AG08396 (cell line): ENCODE data around the gene C18orf63.
"Not testable (repeated sequence)": the region's sequence is repeated elsewhere in the genome, so short reads cannot be mapped to it uniquely, and the experiment has no call there.

Experiments used
- DNase-seq: peaks from one replicate; pipeline ENCODE4 v3.0.0; 2012; ENCODE audit warnings: low spot score, mixed read lengths

Gene C18orf63

GRCh38 chr18:74286106-74286855 lies 29.4 kb upstream of the C18orf63 start:
- DNase-seq = peak; percentile 16

GRCh38 chr18:74286856-74287255 lies 28.8 kb upstream of the C18orf63 start:
- DNase-seq = no peak

DNA sequence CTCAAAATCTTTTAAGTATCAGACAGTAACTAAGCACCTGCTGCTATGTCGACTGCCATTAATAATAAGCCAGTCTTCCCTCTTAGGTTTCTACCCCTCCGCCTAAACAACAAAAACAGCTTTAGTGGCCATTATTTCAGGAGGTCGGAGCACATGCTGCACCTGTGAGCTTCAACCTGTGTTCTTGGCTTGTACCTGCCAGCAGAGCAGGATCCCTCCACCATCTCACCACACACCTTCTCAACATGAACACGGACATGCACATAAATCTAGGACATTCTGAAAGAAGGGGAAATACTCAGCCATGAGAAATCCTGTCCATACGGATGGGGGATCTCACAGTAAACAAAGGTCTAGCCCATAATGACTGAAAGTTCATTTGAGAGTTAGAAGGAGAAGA lies 27.6 kb upstream of the C18orf63 start:
- DNase-seq = no peak

DNA sequence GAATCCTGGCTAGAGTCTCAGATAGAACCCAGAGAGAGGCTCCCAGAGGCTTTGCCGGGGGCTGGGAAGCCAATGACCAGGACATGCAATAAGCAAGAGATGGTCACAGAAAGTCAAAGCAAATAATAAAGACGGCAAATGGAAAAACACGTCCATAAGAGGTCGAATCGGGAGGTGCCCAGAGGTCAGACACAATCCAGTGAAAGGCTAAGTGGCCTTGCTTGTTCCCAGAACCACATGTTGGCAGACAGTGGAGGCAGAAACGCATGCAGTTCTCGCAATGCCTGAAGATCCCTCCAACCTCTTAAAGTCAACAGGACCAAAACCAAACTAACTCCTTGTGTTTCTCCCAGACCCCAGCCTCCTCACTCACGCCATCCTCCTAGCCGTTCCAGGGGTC lies 26.9 kb upstream of the C18orf63 start:
- DNase-seq = peak; percentile 6

DNA sequence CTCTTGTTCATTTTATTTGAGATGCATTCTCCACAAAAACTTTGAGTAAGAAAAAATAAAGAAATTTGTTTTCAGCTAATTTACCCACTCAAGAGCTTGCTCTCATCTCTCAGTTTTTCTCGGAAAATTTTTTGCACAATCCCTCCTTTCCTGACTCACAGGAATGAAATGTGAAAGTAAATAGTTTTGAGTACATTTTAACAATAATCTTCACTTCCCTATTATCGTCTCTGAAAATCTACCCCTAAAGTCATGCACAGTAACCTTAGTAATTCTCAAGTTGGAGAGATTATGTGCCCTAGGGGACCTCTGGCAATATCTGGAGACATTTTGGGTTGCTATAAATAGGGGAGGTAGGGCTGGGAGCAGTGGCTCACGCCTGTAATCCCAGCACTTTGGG lies 26.5 kb upstream of the C18orf63 start:
- DNase-seq = peak; percentile 17

DNA sequence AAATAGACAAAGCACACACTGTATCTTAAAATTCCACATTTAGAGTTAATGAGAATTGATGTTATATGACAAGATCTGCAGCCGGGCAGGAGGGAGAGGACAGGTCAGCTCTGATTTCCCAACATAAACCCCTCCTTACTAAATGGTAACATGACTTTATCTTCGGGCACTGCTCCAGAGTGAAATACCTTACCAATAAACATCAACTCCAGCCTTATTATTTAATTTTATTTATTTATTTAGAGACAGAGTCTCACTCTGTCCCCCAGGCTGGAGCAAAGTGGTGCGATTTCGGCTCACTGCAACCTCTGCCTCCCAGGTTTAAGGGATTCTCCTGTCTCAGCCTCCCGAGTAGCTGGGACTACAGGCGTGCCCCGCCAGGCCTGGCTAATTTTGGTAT lies 25.6 kb upstream of the C18orf63 start:
- DNase-seq = no peak

- DNase-seq = no peak
Observed at GRCh38 chr18:74290794-74291471, 24.7 kb upstream of the C18orf63 start.

DNA sequence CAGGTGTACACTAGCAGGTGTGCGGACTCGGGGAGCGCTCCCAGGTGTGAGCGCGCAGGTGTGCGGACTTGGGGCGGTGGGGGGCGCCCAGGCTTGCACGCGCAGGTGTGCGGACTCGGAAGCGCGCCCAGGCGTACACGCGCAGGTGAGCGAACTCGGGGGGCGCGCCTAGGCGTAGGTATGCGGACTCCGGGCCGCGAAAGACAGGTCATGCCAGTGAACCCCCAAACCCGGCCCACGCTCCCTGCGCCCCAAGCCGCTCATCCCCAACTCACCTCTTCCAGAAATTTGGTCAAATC lies 24.2 kb upstream of the C18orf63 start:
- DNase-seq = no peak

DNA sequence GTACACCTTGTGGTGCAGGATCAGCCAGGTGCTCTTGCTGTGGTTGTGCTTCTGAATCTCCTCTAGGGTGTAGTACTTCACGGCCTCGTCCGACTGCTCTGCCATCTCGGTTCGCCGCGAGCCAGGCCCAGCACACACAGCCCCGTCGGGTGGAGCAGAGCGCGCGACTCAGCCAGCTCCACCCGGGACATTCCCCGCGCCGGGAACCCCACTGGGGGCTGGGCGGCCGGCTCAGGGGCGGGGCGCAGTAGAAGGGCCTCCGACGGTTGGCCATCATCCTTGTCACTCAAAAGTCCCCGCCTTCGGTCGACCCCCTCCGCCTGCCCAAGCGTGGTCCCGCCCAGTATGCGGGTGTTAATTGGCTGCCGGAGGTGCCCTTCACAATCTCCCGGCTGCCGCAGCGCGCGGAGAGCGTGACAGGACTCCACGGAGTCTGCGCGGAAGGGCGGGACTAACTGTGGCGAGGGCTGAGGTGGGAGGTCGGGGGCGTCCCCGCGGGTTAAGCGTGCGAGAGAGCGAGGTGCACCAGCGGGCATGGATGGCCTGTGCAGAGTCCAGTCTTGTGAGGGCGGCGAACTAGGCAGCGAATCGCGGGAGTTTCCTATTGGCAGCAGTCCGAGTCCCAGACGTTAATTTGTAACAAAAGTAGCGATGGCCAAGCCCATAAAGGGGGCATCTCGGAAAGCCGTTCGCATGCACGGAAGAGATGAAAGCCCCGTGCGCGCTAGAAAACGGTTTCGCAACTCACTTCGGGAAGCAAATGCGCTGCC lies 23.7 kb upstream of the C18orf63 start, which contains the start of gene CYB5A:
TSS of gene CYB5A (minus strand) at position 193 of the 770 bp plus-strand sequence. CDS start at position 105, 88 bp downstream.
- peak; percentile 100 for DNase-seq

DNA sequence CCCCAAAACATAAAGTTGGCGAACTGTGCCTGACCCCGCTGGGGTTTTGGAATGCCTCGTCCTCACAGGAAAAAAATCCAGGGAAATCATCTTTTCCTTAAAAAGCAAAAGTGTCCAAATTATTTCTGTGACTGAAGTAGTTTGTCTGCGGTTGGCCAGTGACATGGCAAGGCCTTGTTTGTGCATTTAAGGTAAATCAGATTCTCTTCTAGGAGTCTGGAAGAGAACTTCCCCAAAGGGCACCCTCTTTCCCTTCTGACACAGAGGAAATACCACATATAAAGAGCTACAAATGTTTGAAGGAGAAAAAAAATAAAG lies 23.1 kb upstream of the C18orf63 start:
- DNase-seq = no peak

- not testable (repeated sequence) for DNase-seq
Observed at GRCh38 chr18:74292982-74293381, 22.7 kb upstream of the C18orf63 start.

- DNase-seq = no peak
Observed at GRCh38 chr18:74294526-74294925, 21.1 kb upstream of the C18orf63 start.

DNA sequence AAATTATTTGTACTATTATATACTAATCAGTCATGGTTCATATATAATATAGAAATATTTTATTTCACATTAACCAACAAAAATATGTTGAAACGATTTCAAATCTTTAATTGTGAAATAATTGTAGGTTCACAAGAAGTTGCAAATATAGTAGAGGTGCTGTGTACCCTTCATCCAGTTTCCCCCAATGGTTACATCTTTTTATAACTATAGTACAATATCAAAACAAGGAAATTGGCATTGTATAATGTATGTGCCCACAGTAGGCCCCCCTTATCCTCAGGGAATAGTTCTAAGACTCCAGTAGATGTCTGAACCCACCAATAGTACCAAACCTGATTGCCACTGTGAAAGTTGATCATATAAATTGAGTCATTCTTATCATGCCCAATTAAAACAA lies 16.5 kb upstream of the C18orf63 start:
- no peak for DNase-seq

DNA sequence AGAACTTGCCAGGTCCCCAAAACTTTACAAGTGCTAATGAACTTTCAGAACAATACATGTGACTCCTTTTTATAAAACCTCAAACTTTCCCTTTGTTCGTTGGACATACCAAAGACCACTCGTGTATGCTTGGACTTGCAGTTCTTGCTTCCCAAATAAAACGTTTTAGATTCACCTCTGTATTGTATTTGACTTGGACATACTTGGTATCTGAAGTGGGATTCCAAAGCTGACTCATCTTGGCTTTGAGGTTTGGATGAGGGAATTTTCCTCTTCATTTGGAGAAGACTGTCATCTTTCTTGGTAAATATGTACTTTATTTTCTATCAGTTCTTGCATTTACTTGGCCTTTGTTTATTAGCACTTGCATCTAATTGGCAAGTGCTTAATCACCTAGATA lies 15.9 kb upstream of the C18orf63 start:
- DNase-seq = no peak

GRCh38 chr18:74303306-74303705 lies 12.3 kb upstream of the C18orf63 start:
- DNase-seq = no peak

GRCh38 chr18:74303936-74304335 lies 11.7 kb upstream of the C18orf63 start:
- no peak for DNase-seq

GRCh38 chr18:74310411-74310810 lies 5.2 kb upstream of the C18orf63 start:
- peak; percentile 36 for DNase-seq

DNA sequence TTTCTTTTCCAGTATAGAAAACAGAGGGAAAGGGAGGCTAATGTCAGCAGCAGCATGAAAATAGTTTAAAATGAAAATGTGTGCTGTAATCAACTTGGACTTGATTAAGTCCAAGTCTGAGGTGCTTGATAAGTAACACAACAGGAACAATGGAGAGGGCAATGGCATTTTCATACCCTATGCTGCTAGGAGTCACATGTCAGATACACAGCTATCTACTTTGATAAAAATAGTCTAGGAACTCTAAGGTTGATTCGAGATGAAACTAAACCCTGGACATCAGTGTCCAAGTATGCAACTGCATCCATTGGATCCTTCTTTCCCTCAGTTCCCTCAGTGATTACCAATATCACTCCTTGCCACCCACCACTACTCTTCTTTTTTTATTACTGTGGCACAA lies 4.6 kb upstream of the C18orf63 start:
- no peak for DNase-seq

GRCh38 chr18:74314759-74315463 lies 728 bp upstream of the C18orf63 start:
- DNase-seq = no peak

DNA sequence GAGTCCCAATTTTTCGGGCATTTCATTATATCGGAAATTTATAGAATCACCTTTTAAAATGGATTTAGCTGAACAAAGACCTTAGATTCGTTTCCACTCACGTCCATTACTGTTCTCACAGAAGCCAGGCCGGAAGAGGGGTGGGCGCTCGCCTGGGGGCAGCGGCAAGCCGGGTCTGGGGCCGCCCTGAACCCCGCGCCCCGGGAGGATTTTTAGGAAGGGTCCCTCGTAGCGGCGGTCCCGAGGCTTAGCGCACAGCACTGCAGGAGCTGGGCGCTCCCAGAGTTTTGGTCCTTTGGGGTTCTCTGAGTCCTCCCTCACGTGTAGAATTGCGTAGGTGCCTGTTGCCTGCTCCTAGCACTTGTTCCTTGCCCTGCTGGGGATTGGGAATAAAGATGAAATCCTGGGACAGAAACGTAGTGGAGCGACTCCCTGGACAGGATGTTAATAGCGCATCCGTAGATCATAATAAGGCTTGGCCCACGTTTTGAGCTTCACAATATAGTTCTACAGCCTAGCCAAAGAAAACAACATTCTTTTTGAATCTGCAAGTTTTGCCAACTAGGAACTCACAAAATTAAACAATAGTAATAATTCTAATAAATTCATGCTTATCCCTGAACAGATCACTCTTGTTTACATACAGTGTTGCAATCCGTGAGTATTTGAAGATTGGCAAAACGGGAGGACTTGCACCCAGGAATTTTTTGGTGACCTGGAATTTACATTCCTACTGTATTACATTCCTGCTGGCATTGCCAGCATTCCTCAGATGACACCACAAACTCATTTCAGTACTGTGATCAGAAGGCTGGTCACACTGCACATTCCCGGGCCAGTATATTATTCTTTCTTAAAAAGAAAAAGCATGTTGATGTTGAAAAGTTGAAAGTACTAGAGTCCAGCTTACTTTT lies 875 bp downstream of the C18orf63 start:
- DNase-seq = peak; percentile 84

DNA sequence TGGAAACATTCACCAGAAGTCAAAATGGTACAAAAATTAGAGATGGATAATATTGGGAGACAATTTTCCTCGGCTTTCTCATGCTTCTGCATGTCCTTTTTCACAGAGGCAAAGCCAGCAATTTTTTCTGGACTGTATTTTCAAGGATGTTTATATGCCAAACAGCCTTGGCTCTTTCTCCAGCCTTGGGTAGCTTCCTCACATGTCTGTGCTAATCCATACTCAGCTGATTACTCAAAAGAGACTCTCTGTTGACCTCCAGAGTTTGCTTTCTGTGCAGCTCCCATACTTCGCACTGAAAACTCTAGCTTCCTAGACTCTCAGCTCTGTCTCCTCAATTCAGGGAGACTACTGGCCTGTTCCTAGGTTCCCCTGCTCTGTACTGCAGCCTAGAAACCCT lies 10.6 kb downstream of the C18orf63 start:
- no peak for DNase-seq
